Neural cell (in vitro differentiated cells): ENCODE data around the gene MSGN1.

Experiments
- EZH2 ChIP-seq: fragments of 200-600, 300-800 bp; shearing (Covaris generic), sonication (generic); IDR thresholded peaks from 2 replicates; pipeline ENCODE4 v1.6.1; 2014; ENCODE audit warnings: antibody characterized with exemption, low read length, borderline replicate concordance, mild to moderate bottlenecking; ENCODE audit not compliant: insufficient read depth, poor library complexity, severe bottlenecking
- SMC3 ChIP-seq: fragments of 450-650 bp; conservative IDR thresholded peaks from 2 replicates; pipeline ENCODE4 v1.6.1; 2014; ENCODE audit warnings: antibody characterized with exemption, mild to moderate bottlenecking, moderate library complexity; ENCODE audit not compliant: poor library complexity

DNA sequence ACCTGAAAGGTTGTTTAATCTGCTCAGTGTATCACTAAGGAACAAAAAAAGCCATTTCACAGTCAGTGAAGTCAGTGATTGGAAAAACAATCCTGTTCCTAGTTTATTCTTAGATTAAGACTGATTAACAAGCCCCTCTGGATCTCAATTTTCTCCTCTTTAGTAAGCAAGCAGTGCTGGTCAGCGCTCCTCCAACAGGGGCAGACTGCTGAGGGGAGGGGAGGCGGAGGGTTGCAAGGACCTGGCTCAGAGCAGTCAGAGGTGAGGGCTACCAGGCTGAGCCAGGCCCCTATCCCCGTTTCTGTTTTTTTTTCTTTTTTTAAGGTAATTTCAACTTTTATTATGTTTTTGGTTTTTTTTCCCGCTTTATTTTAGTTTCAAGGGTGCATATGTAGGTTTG, 37.5 kb downstream of the MSGN1 start:
- TF ChIP-seq SMC3: no peak
- TF ChIP-seq EZH2: no peak
